Lung (tissue), 12 donors: ENCODE data around the gene SLC7A6OS. TPM values are rescaled to one million over a fixed set of nuclear protein-coding genes. Genes with fewer than 3 reads are reported as not detected.

ENCODE experiments used
- ATAC-seq: fragments of 200-7000 bp; cut with Tn5 transposase; one replicate; pipeline ENCODE4 v1.9.1; 2020; ENCODE audit warnings: moderate number of reproducible peaks; ENCODE audit not compliant: insufficient read depth, low FRiP score
- DNase-seq, 3 donors: peaks; one replicate each; pipeline ENCODE4 v3.0.0-alpha.2; 2013 to 2017
- H3K27ac ChIP-seq, 2 donors: one replicate each; pipeline ENCODE4 v1.5.1; 2013; ENCODE audit warnings: mild to moderate bottlenecking in 2 of 2, moderate library complexity in 2 of 2, control low read depth in 1 of 2, inconsistent platforms in 1 of 2, low read depth in 1 of 2, low read length in 1 of 2
- H3K27me3 ChIP-seq, 3 donors: one replicate each; pipeline ENCODE4 v1.5.1; 2013; ENCODE audit warnings: low read length in 2 of 3; ENCODE audit not compliant: control insufficient read depth in 3 of 3, insufficient read depth in 3 of 3
- H3K36me3 ChIP-seq, 4 donors: one replicate each; pipeline ENCODE4 v1.5.1; 2013; ENCODE audit warnings: low read length in 4 of 4, mild to moderate bottlenecking in 1 of 4, moderate library complexity in 1 of 4; ENCODE audit not compliant: control insufficient read depth in 4 of 4, insufficient read depth in 4 of 4
- H3K4me1 ChIP-seq, 5 donors: one replicate each; pipeline ENCODE4 v1.5.1; 2013; ENCODE audit warnings: low read length in 5 of 5, mild to moderate bottlenecking in 2 of 5, moderate library complexity in 1 of 5; ENCODE audit not compliant: control insufficient read depth in 5 of 5, insufficient read depth in 5 of 5
- H3K4me3 ChIP-seq: one replicate; pipeline ENCODE4 v1.5.1; 2013; ENCODE audit warnings: mild to moderate bottlenecking, control low read depth, moderate library complexity
- H3K9ac ChIP-seq, 2 donors: one replicate each; pipeline ENCODE4 v1.5.1; 2013; ENCODE audit warnings: low read length in 2 of 2, control low read depth in 1 of 2; ENCODE audit not compliant: insufficient read depth in 1 of 2
- H3K9me3 ChIP-seq, 4 donors: one replicate each; pipeline ENCODE4 v1.5.1; 2013; ENCODE audit warnings: low read length in 3 of 4, mild to moderate bottlenecking in 1 of 4, moderate library complexity in 1 of 4; ENCODE audit not compliant: control insufficient read depth in 4 of 4, insufficient read depth in 3 of 4
- WGBS, 2 donors: extraction: QIAGEN DNeasy Blood & Tissue Kit; methylation state at CpG; one replicate each; pipeline ENCODE4 v1.1.7; 2013; 5-methylcytosine and 5-hydroxymethylcytosine counted together
- polyA plus RNA-seq, 2 donors: library from polyadenylated mRNA; stranded (reverse); fragments of 200-250 nt; gene quantifications; one replicate each; pipeline ENCODE4 v1.2.1, GENCODE V29; 2013
- total RNA-seq, 2 donors: library from RNA; depleted of rRNA in 1 of 2; stranded (reverse); fragments of >200 nt in 1 of 2; gene quantifications; one replicate each; pipeline ENCODE4 v1.2.1, GENCODE V29; 2014 to 2021
- TF ChIP-seq, protein P1 (sequence below): IDR thresholded peaks from 2 replicates; pipeline ENCODE4 v1.5.1; 2012; ENCODE audit warnings: mild to moderate bottlenecking; ENCODE audit errors: control extremely low read depth, extremely low read depth
- donor health status: control.
- donor health status: control.
- donor health status: Bipolar disorder and iron deficiency.
- donor health status: healthy.
- donor health status: DM: yes; HTN: yes; CAD: no.

SLC7A6OS gene
- total and polyA plus RNA-seq, 4 donors, result 6.3 to 18.9 (median 12.0) TPM

DNA sequence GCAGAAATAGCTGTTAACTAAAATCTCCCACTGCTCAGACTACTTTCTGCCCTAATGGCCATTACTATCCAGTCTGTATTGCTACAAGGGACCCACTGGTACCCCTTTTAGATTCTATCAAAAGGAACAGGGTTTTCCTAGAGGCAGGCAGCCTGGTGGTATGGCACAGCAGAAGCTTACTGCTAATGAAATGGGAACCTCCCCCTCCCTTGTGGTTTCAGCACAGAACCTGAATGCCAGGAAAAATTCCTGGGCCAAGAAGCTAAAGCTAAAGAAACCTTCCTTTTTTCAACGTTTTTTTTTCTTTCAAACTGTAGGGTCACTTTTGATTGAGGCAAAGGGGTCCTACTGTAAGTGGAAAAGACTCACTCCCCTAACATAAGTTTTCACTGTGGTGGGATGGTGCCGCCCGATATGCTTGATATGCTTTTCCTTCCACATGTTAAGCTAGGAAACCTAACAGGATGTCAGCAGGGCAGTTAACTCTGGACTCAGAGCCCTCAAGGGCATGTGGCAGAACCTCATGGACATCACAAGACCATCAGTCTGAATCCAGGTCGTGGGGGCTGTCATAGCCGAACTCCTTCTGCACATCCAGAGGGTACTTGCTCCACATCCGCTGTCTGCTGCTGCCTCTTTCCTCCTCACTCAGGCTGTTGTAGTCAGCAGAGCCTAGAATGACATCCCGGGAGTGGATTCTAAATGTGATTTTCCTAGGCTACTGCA lies 9.8 kb downstream of the SLC7A6OS start:
- peaks cover 24 to 57% (median 47%) of the 10 kb centered on the region in 4 donors for H3K36me3 ChIP-seq

DNA sequence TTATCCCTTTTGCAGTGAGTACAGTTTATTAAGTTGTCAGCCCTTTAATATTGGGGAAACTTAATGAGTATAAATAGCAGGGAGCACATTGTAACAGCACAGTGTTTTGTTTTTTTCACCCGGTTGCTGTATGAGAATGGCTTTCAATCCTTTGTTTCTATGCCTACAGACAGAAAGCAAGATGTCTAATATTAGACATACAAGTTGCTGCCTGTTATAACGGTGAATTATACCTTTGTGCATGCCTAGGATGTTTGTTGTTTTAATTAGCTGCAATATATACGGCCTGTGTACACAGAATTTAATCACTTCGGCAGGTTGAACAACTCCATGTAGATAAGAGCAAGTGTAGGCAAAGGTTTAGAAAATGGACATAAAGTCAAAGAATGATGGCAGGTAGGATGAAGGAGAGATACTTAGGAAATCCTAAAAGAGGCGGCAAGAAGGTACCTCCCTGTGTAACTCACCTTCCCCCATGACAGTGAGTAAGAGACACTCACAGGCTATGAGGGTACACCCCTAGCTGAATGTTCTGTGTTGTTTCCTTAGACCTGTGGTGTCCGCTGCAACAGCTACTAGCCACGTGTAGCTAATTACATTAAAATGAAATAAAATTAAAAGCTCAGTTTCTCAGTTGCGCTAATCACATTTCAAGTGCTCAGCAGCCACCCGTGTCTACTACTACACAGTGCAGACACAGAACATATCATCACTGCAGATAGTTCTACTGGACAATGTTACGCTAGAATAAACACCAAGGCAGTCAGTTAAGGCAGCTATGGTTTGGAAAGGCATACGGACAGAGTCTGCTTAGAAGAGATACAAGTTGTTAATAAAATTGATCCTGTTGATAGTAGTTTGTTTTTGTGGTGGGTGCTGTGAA lies 10.9 kb downstream of the SLC7A6OS start:
- peak overlapping the region in 1 of 2 donors; percentile 86 for H3K27ac ChIP-seq
- ATAC-seq (no peak), DNase-seq (no peak)
- WGBS, 2 donors, result 84 to 85% methylated on average over 11 of the region's 11 CpGs
- H3K9me3 ChIP-seq, result no peaks in the 10 kb centered on the region
- no peak overlapping the region for H3K9ac ChIP-seq
- H3K27me3 ChIP-seq, result no peaks in the 10 kb centered on the region
- peaks cover 25 to 51% (median 42%) of the 10 kb centered on the region in 4 donors for H3K36me3 ChIP-seq
- no peak overlapping the region for H3K4me3 ChIP-seq
- TF ChIP-seq, protein P1, sequence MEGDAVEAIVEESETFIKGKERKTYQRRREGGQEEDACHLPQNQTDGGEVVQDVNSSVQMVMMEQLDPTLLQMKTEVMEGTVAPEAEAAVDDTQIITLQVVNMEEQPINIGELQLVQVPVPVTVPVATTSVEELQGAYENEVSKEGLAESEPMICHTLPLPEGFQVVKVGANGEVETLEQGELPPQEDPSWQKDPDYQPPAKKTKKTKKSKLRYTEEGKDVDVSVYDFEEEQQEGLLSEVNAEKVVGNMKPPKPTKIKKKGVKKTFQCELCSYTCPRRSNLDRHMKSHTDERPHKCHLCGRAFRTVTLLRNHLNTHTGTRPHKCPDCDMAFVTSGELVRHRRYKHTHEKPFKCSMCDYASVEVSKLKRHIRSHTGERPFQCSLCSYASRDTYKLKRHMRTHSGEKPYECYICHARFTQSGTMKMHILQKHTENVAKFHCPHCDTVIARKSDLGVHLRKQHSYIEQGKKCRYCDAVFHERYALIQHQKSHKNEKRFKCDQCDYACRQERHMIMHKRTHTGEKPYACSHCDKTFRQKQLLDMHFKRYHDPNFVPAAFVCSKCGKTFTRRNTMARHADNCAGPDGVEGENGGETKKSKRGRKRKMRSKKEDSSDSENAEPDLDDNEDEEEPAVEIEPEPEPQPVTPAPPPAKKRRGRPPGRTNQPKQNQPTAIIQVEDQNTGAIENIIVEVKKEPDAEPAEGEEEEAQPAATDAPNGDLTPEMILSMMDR, result no peak
- peaks cover 0 to 8% (median 0%) of the 10 kb centered on the region in 5 donors for H3K4me1 ChIP-seq

More for the DNA sequence above, 9.8 kb downstream of the SLC7A6OS start:
- H3K9me3 ChIP-seq, result no peaks in the 10 kb centered on the region
- ATAC-seq, result no peak
- H3K27me3 ChIP-seq, result no peaks in the 10 kb centered on the region
- no peak overlapping the region for H3K27ac ChIP-seq
- 65 to 79% methylated on average over 7 of the region's 7 CpGs for WGBS, 2 donors
- TF ChIP-seq, protein P1, result no peak
- no peak overlapping the region for H3K4me3 ChIP-seq
- no peak overlapping the region for H3K9ac ChIP-seq
- DNase-seq, result no peak
- peaks cover 0 to 7% (median 0%) of the 10 kb centered on the region in 5 donors for H3K4me1 ChIP-seq

- no peak for ATAC-seq
- Histone ChIP-seq H3K4me3 (no peak overlapping the region), H3K9me3 (no peaks in the 10 kb centered on the region), H3K27ac (peak overlapping the region; percentile 41 to 86), H3K36me3 (peaks cover 25 to 53% (median 40%) of the 10 kb centered on the region in 4 donors), H3K4me1 (peaks cover 0 to 8% (median 0%) of the 10 kb centered on the region in 5 donors), H3K9ac (no peak overlapping the region), H3K27me3 (no peaks in the 10 kb centered on the region)
- DNase-seq, result peak in 2 of 3 donors; percentile 40 to 56
- TF ChIP-seq, protein P1, result no peak
- WGBS, 2 donors, result 65 to 75% methylated on average over 5 of the region's 5 CpGs
These were observed 11.7 kb downstream of the SLC7A6OS start for GRCh38 chr16:68298907-68299561.
